HG02678 (cell line): Measurements from ENCODE around the gene THOP1.

Source experiments
- ATAC-seq: cut with Tn5 transposase; IDR thresholded peaks from one replicate; pipeline ENCODE4 v1.9.1; 2021; ENCODE audit warnings: mild to moderate bottlenecking, moderate library complexity; ENCODE audit not compliant: unreplicated experiment

Gene THOP1

GRCh38 chr19:2850256-2850925, 65.1 kb downstream of the THOP1 start:
- ATAC-seq, result no peak

- no peak for ATAC-seq
These were observed 67.3 kb downstream of the THOP1 start for GRCh38 chr19:2852598-2852997.

GRCh38 chr19:2853015-2853606, 67.8 kb downstream of the THOP1 start:
- ATAC-seq, result no peak

- no peak for ATAC-seq
These were observed 69.5 kb downstream of the THOP1 start for GRCh38 chr19:2854849-2855248.

GRCh38 chr19:2856457-2857050, 71.3 kb downstream of the THOP1 start:
- ATAC-seq, result no peak

GRCh38 chr19:2858864-2859263, 73.6 kb downstream of the THOP1 start:
- no peak for ATAC-seq

- ATAC-seq, result no peak
These were observed 78.5 kb downstream of the THOP1 start for GRCh38 chr19:2863816-2864215.
